Panc1 (cell line): ENCODE measurements around the gene CPA1. TPM values are rescaled to one million over a fixed set of nuclear protein-coding genes. Genes with fewer than 3 reads are reported as not detected.

Source experiments
- ATAC-seq: fragments of 200-7000 bp; cut with Tn5 transposase; 2 replicates; pipeline ENCODE4 v1.9.1; 2020; ENCODE audit warnings: mild to moderate bottlenecking, moderate library complexity
- BruUV-seq: library from RNA; stranded (reverse); fragments of 400-500 nt; replicated peaks from 2 replicates; lab custom pipeline; 2021; lab: Mats Ljungman, UMichigan
- CTCF ChIA-PET: fragments of 300-600 bp; sonication (Branson Sonifier 250); formaldehyde crosslinking; loops from one replicate; lab custom pipeline; 2022; ENCODE audit warnings: antibody characterized with exemption; lab: Charles Lee
- POLR2A ChIA-PET: fragments of 300-600 bp; sonication (Branson Sonifier 250); formaldehyde crosslinking; loops from one replicate; lab custom pipeline; 2022; ENCODE audit warnings: antibody characterized with exemption; lab: Charles Lee
- DNase-seq: peaks from one replicate; pipeline ENCODE4 v3.0.0-alpha.2; 2010; ENCODE audit warnings: low read depth, low spot score
- H3K27ac ChIP-seq: 2 replicates; pipeline ENCODE4 v1.5.1; 2011; ENCODE audit warnings: mild to moderate bottlenecking, low read length, inconsistent platforms
- H3K27me3 ChIP-seq: fragments of 200-500 bp; sonication (Bioruptor generic); 2 replicates; pipeline ENCODE4 v1.6.0; 2014; ENCODE audit warnings: low read length, inconsistent platforms; ENCODE audit not compliant: control insufficient read depth, insufficient read depth
- H3K36me3 ChIP-seq: fragments of 200-500 bp; sonication (Bioruptor generic); 2 replicates; pipeline ENCODE4 v1.5.1; 2014; ENCODE audit warnings: inconsistent platforms, mild to moderate bottlenecking, low read length, moderate library complexity; ENCODE audit not compliant: control insufficient read depth, insufficient read depth
- H3K4me1 ChIP-seq: 2 replicates; pipeline ENCODE4 v1.5.1; 2011; ENCODE audit warnings: inconsistent platforms, mild to moderate bottlenecking, low read length, moderate library complexity; ENCODE audit not compliant: control insufficient read depth, insufficient read depth
- H3K4me3 ChIP-seq, 2 experiments: 2 replicates each; pipeline ENCODE4 v1.5.1; 2011 to 2012; ENCODE audit warnings: low read depth in 2 of 2, low read length in 2 of 2, mild to moderate bottlenecking in 2 of 2, inconsistent platforms in 1 of 2, moderate library complexity in 1 of 2
- H3K9me3 ChIP-seq: fragments of 200-500 bp; sonication (Bioruptor generic); 2 replicates; pipeline ENCODE4 v1.5.1; 2014; ENCODE audit warnings: low read depth, mild to moderate bottlenecking, inconsistent platforms, low read length, moderate library complexity; ENCODE audit not compliant: control insufficient read depth, insufficient read depth
- CTCF ChIP-seq: fragments of 450-650 bp; IDR thresholded peaks from 2 replicates; pipeline ENCODE4 v1.5.1; 2017; ENCODE audit warnings: mild to moderate bottlenecking
- POLR2AphosphoS5 ChIP-seq: IDR thresholded peaks from 2 replicates; pipeline ENCODE4 v1.6.1; 2012; ENCODE audit warnings: mild to moderate bottlenecking, low read depth, low read length, moderate library complexity
- REST ChIP-seq, 2 experiments: IDR thresholded peaks; 2 replicates each; pipeline ENCODE4 v1.6.1; 2011 to 2012; ENCODE audit warnings: low read depth in 2 of 2, control low read depth in 1 of 2, low read length in 1 of 2, mild to moderate bottlenecking in 1 of 2, moderate library complexity in 1 of 2; ENCODE audit not compliant: insufficient read depth in 1 of 2
- SIN3A ChIP-seq: IDR thresholded peaks from 2 replicates; pipeline ENCODE4 v1.6.1; 2012; ENCODE audit warnings: low read depth, mild to moderate bottlenecking, low read length, moderate library complexity, borderline replicate concordance; ENCODE audit not compliant: insufficient read depth
- TCF7L2 ChIP-seq: IDR thresholded peaks from 2 replicates; pipeline ENCODE4 v1.6.1; 2011; ENCODE audit warnings: mild to moderate bottlenecking, low read depth, low read length, inconsistent platforms
- in situ Hi-C: cut with HindIII; loops from 2 replicates; pipeline ENCODE4 v1.10.0; 2016; ENCODE audit warnings: low sequenced_read_pairs, low pct_unique_long_range_greater_than_20kb
- intact Hi-C: fragments of 100-400 bp; cut with micrococcal nuclease; formaldehyde crosslinking; loops from one replicate; pipeline ENCODE4 v1.10.0; 2022; ENCODE audit not compliant: unreplicated experiment
- total RNA-seq: library from RNA; stranded (reverse); gene quantifications from one replicate; pipeline ENCODE4 v1.2.1, GENCODE V29; 2021; ENCODE audit not compliant: unreplicated experiment

CPA1 gene
- total RNA-seq, 1 experiment from 2014 or later, result 7.6 TPM

GRCh38 chr7:130363026-130363847, 17.1 kb upstream of the CPA1 start:
- Histone ChIP-seq H3K27ac (no peak overlapping the region), H3K4me1 (no peaks in the 10 kb centered on the region; the same call in 1 of the 2 replicates), H3K27me3 (no peaks in the 10 kb centered on the region), H3K9me3 (peaks cover 10% of the 10 kb centered on the region; the same call in 1 of the 2 replicates), H3K36me3 (no peaks in the 10 kb centered on the region), H3K4me3 (no peak overlapping the region)
- no TSS peak for BruUV-seq
- intact Hi-C loops (no loop called here), in situ Hi-C loops (no loop called here)
- DNase-seq (peak; percentile 73), ATAC-seq (peak; percentile 88)
- no peak for TF ChIP-seq TCF7L2
- TF ChIP-seq REST (IDR thresholded peaks at IDR 0.05; ENCODE audit: insufficient read depth in 1 of 2, low read depth in 2 of 2, low read length in 1 of 2), result no peak
- TF ChIP-seq POLR2AphosphoS5, result no peak
- TF ChIP-seq CTCF, result no peak
- no peak for TF ChIP-seq SIN3A
- ChIA-PET POLR2A (no interaction called here), CTCF (no interaction called here)

GRCh38 chr7:130364451-130364850, 15.8 kb upstream of the CPA1 start:
- no peak for DNase-seq
- Histone ChIP-seq H3K27ac (no peak overlapping the region), H3K4me1 (peaks cover 7% of the 10 kb centered on the region), H3K36me3 (no peaks in the 10 kb centered on the region), H3K27me3 (no peaks in the 10 kb centered on the region), H3K4me3 (no peak overlapping the region), H3K9me3 (peaks cover 5% of the 10 kb centered on the region; the same call in 1 of the 2 replicates)
- no peak for ATAC-seq
- in situ Hi-C loops, result no loop called here
- BruUV-seq, result no TSS peak
- TF ChIP-seq POLR2AphosphoS5, result no peak
- TF ChIP-seq TCF7L2, result no peak
- no peak for TF ChIP-seq REST (IDR thresholded peaks at IDR 0.05; ENCODE audit: insufficient read depth in 1 of 2, low read depth in 2 of 2, low read length in 1 of 2)
- TF ChIP-seq SIN3A, result no peak
- intact Hi-C loops, result no loop called here
- ChIA-PET CTCF (no interaction called here), POLR2A (no interaction called here)
